NT2/D1 (cell line): ENCODE measurements around the gene BHLHE41.

Experiments used
- DNase-seq: peaks from one replicate; pipeline ENCODE4 v3.0.0-alpha.2; 2011; ENCODE audit warnings: low read depth, low spot score
- H3K27me3 ChIP-seq: 2 replicates; pipeline ENCODE4 v1.6.0; 2011; ENCODE audit warnings: mild to moderate bottlenecking; ENCODE audit not compliant: insufficient read length, insufficient read depth
- H3K36me3 ChIP-seq: 2 replicates; pipeline ENCODE4 v1.6.1; 2011; ENCODE audit warnings: mild to moderate bottlenecking, low read length, mixed read lengths; ENCODE audit not compliant: insufficient read depth, insufficient read length
- H3K4me1 ChIP-seq: 2 replicates; pipeline ENCODE4 v1.5.1; 2011; ENCODE audit not compliant: insufficient read depth, insufficient read length
- H3K4me3 ChIP-seq: 2 replicates; pipeline ENCODE4 v1.5.1; 2011; ENCODE audit warnings: low read depth; ENCODE audit not compliant: insufficient read length
- H3K9ac ChIP-seq: 2 replicates; pipeline ENCODE4 v1.6.0; 2011; ENCODE audit warnings: low read depth; ENCODE audit not compliant: insufficient read length
- H3K9me3 ChIP-seq: 2 replicates; pipeline ENCODE4 v1.5.1; 2011; ENCODE audit warnings: mild to moderate bottlenecking, low read length; ENCODE audit not compliant: insufficient read depth
- SUZ12 ChIP-seq: IDR thresholded peaks from 2 replicates; pipeline ENCODE4 v1.6.1; 2011; ENCODE audit not compliant: insufficient read length, insufficient read depth; ENCODE audit errors: extremely low read depth
- YY1 ChIP-seq: IDR thresholded peaks from 2 replicates; pipeline ENCODE4 v1.6.1; 2011; ENCODE audit not compliant: insufficient read length, insufficient read depth
- ZNF274 ChIP-seq: IDR thresholded peaks from 2 replicates; pipeline ENCODE4 v1.6.1; 2011; ENCODE audit warnings: mild to moderate bottlenecking, low read depth, low read length

BHLHE41 gene

DNA sequence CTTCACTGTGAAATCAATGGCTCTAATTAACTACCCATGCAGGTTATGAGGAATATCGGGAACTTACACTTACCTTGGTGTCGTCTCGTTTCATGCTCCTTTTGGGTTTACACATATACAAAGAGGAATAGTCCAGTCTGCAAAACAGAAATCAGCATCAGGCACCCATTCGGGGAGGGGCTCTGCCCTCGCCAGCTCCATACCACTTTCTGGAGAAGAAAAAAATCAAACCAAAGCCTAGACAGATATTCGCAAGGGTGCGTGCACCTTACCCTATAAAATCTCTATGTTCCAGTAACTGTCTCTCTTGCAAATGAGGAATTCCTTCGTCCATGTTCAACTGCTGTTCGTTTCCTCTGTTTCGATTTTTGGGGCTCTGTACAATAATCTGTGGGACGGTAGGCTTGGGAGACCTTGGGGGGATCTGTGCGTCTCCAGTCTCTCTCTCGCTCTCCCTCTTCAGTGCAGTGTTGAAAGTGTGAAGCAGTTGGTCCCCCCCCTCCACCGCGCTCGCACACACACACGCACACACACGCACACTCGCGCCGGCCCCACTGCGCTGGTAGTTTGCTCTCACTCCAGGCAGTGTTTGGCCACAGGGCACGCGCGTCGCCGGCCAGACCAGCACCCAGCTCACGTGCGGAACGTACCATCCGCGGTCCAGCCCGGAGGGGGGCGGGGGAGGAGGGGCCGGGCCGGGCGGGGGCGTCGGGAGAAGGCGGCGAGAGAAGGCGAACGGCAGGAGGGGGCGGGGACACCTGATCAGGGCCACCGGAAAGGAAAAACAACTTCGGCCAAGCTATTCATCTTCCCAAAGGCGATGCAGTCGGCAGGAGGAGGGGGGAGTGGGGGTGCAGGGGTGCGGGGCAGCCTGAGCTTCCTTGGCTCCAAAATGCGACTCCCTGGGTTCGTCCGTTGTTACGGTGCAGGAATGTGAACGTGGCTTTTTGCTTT, at the start of gene BHLHE41:
TSS of gene BHLHE41 (minus strand) at position 592 of the 954 bp plus-strand sequence. CDS start at position 334, 258 bp downstream.
- Histone ChIP-seq H3K27me3 (peaks cover 90% of the 10 kb centered on the region), H3K36me3 (no peaks in the 10 kb centered on the region), H3K4me3 (peak within 1 kb of the TSS; percentile 65), H3K4me1 (peaks cover 8% of the 10 kb centered on the region), H3K9ac (peak within 1 kb of the TSS; percentile 71), H3K9me3 (no peaks in the 10 kb centered on the region)
- peak; percentile 83 for DNase-seq
- no peak for TF ChIP-seq ZNF274
- TF ChIP-seq SUZ12 = peak; percentile 90

DNA sequence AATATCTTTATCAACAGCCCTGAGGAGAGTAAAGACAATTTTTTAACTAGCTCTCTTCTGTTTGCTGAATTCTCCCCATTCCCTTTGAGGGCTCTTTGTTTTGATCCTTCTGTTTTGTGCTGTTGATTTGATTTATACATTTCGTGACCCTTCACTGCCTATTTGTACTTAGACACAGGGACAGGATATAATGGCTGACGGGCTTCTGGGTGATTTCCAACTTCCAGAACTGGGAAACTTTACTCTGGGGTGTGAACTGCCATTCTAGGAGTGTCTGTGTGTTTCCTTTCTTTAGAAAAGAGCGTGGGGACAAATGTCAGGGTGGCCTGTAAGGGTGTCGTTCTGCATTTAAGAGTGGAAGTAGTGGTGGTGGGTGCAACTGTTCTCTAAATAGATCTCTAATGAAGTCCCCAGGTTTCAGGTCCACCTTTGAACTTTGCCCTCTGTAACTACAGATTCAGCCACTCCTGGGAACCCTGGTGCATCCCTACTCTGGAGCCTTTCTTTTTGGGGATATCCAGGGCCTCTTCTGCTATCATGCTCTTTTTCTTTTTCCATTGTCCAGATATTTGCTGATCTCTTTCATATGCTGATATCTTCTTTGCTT, 48.2 kb upstream of the BHLHE41 start:
- no peak for DNase-seq
- H3K36me3 ChIP-seq = no peaks in the 10 kb centered on the region
- no peak for TF ChIP-seq YY1
- no peaks in the 10 kb centered on the region for H3K9me3 ChIP-seq
- no peaks in the 10 kb centered on the region for H3K4me1 ChIP-seq
- no peaks in the 10 kb centered on the region for H3K27me3 ChIP-seq
- no peak overlapping the region for H3K4me3 ChIP-seq
- no peak overlapping the region for H3K9ac ChIP-seq

DNA sequence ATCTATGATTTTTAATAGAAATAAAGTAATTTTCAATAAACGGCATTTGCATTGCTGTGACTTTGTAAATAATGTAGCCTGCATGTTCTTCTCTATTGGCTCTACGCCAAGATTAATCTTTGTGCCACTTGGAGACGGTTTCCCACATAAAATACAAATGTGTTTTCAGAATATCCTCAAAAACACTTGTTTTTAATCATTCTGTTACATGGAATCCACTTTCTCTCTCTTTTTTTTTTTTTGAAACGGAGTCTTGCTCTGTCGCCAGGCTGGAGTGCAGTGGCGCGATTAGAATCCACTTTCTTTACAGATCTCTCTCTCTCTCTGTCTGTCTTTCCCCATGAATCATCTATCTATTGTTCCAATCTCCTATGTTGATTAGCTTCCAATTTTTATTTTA, 47.7 kb upstream of the BHLHE41 start:
- TF ChIP-seq YY1 (no peak), SUZ12 (no peak), ZNF274 (no peak)
- Histone ChIP-seq H3K9ac (no peak overlapping the region), H3K4me3 (no peak overlapping the region), H3K4me1 (no peaks in the 10 kb centered on the region), H3K9me3 (no peaks in the 10 kb centered on the region), H3K27me3 (no peaks in the 10 kb centered on the region), H3K36me3 (no peaks in the 10 kb centered on the region)
- DNase-seq = no peak

DNA sequence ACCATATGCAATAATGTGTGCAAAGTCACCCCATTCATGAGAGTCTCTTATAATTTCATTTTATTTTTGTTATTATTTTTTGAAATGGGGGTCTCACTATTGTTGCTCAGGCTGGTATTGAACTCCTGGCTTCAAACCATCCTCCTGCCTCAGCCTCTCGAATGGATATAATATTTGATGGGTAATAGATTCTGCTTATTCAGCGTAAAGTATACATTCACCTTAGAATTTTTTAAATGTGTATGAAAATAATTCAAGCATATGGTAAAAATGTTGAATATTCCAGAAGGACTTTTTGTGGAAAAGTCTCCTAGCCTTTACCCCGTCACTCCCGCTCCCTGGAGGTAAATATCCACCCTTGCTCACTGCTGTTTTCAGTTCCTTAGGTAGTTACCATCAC, 47.2 kb upstream of the BHLHE41 start:
- no peak for TF ChIP-seq YY1
- TF ChIP-seq SUZ12 = no peak
- TF ChIP-seq ZNF274 = no peak
- DNase-seq = no peak
- Histone ChIP-seq H3K36me3 (no peaks in the 10 kb centered on the region), H3K9ac (no peak overlapping the region), H3K4me3 (no peak overlapping the region), H3K4me1 (no peaks in the 10 kb centered on the region), H3K9me3 (no peaks in the 10 kb centered on the region), H3K27me3 (no peaks in the 10 kb centered on the region)

DNA sequence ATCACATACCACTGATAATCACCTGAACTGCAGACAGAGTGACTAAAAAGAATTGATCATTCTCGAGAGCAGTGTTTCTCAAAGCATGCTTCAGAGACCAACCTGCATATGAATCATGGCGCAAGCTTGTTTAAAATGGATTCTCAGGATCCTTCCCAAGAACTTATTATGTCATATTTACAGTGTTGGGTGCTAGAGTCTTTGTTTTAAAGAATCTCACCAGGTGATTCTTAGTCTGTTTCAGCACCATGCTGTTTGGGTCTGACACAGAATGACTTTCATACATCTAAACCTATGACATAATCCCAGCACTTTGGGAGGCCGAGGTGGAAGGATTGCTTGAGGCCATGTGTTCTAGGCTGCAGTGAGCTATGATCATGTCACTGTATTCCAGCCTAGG, 39.3 kb upstream of the BHLHE41 start:
- H3K36me3 ChIP-seq = no peaks in the 10 kb centered on the region
- H3K9ac ChIP-seq = no peak overlapping the region
- no peaks in the 10 kb centered on the region for H3K4me1 ChIP-seq
- H3K4me3 ChIP-seq = no peak overlapping the region
- TF ChIP-seq ZNF274 (no peak), YY1 (no peak), SUZ12 (no peak)
- DNase-seq = no peak
- no peaks in the 10 kb centered on the region for H3K27me3 ChIP-seq
- H3K9me3 ChIP-seq = no peaks in the 10 kb centered on the region

DNA sequence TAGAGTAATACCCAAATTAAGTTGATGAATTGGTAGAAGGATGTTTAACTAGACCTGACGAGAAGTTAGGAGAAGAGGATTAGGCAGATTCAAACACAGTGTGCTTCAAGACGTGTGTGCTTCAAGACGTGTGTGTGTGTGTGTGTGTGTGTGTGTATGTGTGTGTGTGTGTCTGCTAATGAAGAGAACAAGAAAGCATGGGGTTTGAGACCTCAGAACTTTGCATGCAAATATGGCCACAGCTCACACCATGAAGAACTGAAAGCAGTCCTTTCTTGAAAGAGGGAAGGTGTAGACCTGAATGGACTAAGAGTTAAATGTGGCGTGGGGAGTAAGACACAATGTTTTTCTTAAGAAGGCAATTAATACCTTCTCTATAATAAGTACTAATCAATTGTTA, 38.1 kb upstream of the BHLHE41 start:
- Histone ChIP-seq H3K36me3 (no peaks in the 10 kb centered on the region), H3K4me3 (no peak overlapping the region), H3K9me3 (no peaks in the 10 kb centered on the region), H3K27me3 (no peaks in the 10 kb centered on the region), H3K9ac (no peak overlapping the region), H3K4me1 (no peaks in the 10 kb centered on the region)
- DNase-seq = no peak
- TF ChIP-seq SUZ12 (no peak), ZNF274 (no peak), YY1 (no peak)

DNA sequence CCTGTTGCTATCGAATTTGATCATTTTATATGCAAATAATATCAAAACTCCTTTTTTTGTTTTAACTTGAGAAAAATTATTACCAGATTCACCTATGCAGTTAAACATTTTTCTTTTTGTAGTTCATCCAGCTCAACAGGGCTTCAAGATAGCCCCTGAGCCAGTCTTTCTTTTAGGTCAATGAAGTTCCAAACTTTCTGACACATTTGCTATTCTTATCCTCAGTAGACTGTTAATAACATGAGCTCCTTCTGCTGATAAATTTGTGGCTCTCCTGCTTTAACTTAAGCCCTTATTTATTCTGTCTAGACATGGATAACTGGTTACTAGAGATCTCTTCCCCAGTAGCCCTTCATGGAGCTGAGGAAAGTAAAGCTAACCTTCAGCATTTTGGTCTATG, 37.3 kb upstream of the BHLHE41 start:
- no peak overlapping the region for H3K9ac ChIP-seq
- H3K9me3 ChIP-seq = no peaks in the 10 kb centered on the region
- H3K27me3 ChIP-seq = no peaks in the 10 kb centered on the region
- H3K4me3 ChIP-seq = no peak overlapping the region
- no peaks in the 10 kb centered on the region for H3K36me3 ChIP-seq
- no peak for DNase-seq
- no peaks in the 10 kb centered on the region for H3K4me1 ChIP-seq
- TF ChIP-seq YY1 (no peak), SUZ12 (no peak), ZNF274 (no peak)
